HG03469 (cell line): ENCODE results near the gene NCOA7.
"Not testable (repeated sequence)": the region's sequence is repeated elsewhere in the genome, so short reads cannot be mapped to it uniquely, and the experiment has no call there.

Experiments used
- ATAC-seq: cut with Tn5 transposase; IDR thresholded peaks from one replicate; pipeline ENCODE4 v1.9.1; 2021; ENCODE audit warnings: mild to moderate bottlenecking, moderate library complexity, moderate number of reproducible peaks; ENCODE audit not compliant: unreplicated experiment

Gene NCOA7

GRCh38 chr6:125834348-125834747, 43.6 kb downstream of the NCOA7 start:
- ATAC-seq = peak; percentile 68

GRCh38 chr6:125835221-125835744, 44.5 kb downstream of the NCOA7 start:
- no peak for ATAC-seq

DNA sequence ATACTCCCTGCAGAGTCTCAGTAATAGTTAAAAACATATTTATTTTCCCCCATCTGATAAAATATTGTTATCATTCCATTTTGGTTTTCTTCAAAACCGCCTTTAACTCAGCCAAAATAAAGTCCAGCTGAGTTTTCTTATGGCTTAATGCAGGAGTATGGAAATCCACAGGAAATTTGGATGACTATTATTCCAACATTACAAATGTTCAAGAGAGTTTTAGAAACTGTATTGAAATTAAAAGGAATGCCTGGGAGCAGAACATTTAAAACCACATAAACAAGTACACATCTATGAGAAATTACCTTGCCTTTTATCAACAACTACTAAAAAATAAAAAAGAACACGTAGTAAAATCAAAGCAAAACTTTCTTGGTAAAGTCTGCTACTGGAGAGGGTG, 45.7 kb downstream of the NCOA7 start:
- ATAC-seq = no peak

- no peak for ATAC-seq
Observed at GRCh38 chr6:125839471-125839870, 48.7 kb downstream of the NCOA7 start.

- ATAC-seq = no peak
Observed at GRCh38 chr6:125839879-125840278, 49.1 kb downstream of the NCOA7 start.

GRCh38 chr6:125841356-125842090, 50.8 kb downstream of the NCOA7 start:
- no peak for ATAC-seq

DNA sequence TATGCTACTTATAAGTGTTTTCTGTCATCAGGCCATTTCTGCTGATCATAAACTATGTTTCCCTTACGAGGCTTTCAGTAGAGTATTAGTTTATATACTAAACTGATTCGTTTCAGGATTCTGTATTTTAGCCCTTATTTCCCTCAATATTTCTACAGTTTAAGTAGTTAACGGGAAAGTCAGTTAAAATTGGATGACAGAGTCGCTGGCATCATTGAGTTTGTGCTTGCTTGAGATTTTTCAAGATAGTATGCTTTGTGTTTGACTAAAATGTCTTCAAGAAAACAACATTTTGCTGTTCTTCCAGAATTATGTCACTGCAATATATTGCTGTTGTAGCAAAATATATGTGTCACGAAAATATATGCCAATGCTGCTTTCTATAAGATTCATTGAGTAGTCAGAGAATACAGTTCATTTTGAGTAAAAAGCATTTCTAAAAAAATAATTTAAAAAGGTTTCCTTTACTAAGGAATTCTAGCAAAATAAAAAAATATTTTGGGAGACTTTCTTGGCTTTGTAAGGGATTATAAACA, 51.4 kb downstream of the NCOA7 start:
- no peak for ATAC-seq

GRCh38 chr6:125843593-125843992, 52.8 kb downstream of the NCOA7 start:
- ATAC-seq = no peak

GRCh38 chr6:125844989-125845388, 54.2 kb downstream of the NCOA7 start:
- no peak for ATAC-seq

- ATAC-seq = no peak
Observed at GRCh38 chr6:125846292-125847024, 55.7 kb downstream of the NCOA7 start.

DNA sequence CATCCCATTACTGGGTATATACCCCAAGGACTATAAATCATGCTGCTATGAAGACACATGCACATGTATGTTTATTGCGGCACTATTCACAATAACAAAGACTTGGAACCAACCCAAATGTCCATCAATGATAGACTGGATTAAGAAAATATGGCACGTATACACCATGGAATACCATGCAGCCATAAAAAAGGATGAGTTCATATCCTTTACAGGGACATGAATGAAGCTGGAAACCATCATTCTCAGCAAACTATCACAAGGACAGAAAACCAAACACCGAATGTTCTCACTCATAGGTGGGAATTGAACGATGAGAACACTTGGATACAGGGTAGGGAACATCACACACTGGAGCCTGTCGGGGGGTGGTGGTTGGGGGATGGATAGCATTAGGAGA, 57.5 kb downstream of the NCOA7 start:
- ATAC-seq = not testable (repeated sequence)

GRCh38 chr6:125850361-125850760, 59.6 kb downstream of the NCOA7 start:
- no peak for ATAC-seq

GRCh38 chr6:125852587-125852986, 61.8 kb downstream of the NCOA7 start:
- ATAC-seq = no peak

DNA sequence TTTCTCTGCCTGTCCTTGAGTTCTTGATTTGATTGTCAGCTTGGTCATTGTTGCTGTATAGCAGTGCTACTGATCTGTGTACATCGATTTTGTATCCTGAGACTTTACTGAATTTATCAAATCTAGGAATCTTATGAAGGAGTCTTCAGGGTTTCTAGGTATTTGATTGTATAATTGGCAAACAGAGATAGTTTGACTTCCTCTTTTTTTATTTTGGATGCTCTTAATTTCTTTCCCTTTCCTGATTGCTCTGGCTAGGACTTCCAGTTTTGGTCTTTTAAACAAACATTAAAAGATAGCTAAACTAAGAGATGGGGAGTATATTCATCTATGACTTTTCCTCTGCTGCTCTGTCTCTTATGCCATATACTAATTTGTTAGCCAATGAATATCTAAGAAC, 62.4 kb downstream of the NCOA7 start:
- ATAC-seq = no peak

DNA sequence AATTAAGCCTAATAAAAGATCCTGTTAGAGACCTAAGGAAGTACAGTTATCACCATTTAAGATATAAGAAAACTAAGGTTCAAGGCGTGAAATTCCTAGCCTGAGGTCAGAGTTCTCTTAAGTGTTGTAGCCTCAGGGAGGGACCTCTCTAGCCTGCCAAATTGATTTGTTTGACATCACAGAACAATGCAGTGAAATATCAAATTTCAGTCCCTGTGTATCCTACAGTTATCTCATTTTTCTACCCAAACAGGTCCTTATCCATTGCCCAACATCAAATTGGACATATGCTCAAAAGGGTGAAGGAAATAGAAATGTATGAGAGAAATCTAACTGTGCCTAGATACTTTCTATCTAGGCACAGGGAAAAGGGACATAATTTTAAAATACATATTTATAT, 63.0 kb downstream of the NCOA7 start:
- ATAC-seq = no peak

GRCh38 chr6:125854355-125854754, 63.6 kb downstream of the NCOA7 start:
- ATAC-seq = no peak

DNA sequence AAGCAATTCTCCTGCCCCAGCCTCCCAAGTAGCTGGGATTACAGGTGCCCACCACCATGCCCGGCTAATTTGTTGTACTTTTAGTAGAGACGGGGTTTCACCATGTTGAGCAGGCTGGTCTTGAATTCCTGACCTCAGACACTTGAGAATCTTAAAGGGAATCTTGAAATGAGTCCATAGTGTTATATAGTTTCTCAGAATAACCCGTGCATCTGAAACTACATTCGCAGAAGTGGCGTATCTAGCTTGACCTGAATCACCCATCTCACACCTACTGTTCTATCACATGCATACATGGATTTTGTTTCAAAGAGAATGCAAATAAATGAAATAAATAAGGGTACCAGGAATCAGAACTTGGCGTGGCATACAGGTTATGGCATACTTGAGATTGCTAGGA, 65.0 kb downstream of the NCOA7 start:
- ATAC-seq = no peak

- no peak for ATAC-seq
Observed at GRCh38 chr6:125857846-125858245, 67.1 kb downstream of the NCOA7 start.

DNA sequence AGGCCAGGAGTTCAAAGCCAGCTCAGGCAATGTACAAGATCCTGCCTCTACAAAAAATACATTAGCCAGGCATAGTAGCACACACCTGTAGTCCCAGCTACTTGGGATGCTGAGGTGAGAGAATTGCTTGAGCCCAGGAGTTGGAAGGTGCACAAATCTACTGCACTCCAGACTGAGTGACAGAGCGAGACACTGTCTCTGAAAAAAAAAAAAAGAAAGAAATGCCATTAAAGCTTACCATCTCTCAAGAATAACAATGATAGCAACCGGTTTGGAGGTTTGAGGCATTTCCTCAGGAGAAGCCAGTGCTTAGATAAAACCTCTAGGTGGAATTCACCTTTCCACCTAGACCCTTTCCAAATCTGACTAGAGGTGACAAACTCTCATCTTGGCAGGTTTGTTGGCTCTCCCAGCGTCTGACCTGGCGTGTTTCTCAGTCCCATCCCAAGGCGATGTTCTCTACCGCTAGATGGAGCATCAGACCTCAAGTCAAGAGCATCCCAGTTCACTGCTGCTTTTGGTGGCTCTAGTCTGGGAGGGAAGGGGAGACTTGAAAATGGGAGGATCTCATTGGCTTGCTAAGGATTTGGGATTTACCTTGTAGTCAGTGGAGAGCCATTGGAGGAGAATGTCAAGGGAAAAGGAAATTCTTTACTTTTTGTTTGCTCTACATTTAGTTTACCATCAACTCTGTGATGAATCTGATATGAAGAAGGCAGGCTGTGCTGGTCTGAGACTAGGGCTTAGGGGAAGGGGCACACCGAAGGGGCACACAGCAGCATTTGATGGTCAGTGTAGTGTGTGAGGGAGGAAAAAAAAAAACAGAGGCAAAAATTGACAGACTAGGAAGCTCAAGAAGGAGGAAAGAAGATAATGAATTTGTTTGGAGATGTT, 67.9 kb downstream of the NCOA7 start:
- no peak for ATAC-seq

- no peak for ATAC-seq
Observed at GRCh38 chr6:125859727-125860126, 69.0 kb downstream of the NCOA7 start.

DNA sequence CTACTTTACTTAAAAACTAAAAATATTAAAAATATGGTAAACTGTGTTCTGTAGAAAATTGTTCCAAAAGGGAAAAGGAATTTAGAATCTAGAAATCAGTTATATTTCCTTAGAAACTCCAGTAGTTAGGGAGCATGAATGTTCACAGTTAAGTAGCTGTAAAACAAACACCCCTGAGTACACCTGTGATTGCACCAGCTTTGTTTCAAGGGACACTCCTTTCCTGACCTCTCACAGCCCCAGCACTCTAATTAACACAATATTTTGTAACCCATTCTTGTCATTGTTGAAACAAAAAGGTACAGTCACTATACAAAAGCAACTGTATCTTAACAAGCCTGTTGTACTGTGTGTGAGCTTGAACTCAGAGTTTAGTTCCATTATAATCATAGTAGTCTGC, 72.3 kb downstream of the NCOA7 start:
- no peak for ATAC-seq
